GM19397 (cell line): ENCODE measurements around the gene NRSN2.
"Not testable (repeated sequence)": the region's sequence is repeated elsewhere in the genome, so short reads cannot be mapped to it uniquely, and the experiment has no call there.

Experiments
- ATAC-seq: cut with Tn5 transposase; IDR thresholded peaks from one replicate; pipeline ENCODE4 v1.9.1; 2021; ENCODE audit warnings: mild to moderate bottlenecking, moderate library complexity; ENCODE audit not compliant: unreplicated experiment

Gene NRSN2

DNA sequence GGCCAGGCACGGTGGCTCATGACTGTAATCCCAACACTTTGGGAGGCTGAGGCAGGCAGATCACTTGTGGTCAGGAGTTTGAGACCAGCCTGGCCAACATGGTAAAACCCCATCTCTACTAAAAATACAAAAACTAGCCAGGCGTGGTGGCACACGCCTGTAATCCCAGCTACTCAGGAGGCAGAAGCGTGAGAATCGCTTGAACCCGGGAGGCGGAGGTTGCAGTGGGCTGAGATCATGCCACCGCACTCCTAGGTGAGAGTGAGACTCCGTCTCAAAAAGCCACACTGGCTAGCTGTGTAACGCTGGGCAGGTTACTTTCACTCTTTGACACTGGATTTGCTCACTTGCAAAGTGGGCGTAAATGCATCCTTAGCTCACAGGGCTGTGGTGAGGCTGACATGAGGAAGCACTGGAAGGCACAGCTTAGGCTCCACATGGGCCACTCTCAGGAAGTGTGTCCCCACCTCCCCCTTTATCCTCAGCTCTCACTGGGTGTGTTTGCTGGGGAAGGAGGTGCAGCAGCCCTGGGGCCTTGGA lies 25.7 kb downstream of the NRSN2 start:
- not testable (repeated sequence) for ATAC-seq

DNA sequence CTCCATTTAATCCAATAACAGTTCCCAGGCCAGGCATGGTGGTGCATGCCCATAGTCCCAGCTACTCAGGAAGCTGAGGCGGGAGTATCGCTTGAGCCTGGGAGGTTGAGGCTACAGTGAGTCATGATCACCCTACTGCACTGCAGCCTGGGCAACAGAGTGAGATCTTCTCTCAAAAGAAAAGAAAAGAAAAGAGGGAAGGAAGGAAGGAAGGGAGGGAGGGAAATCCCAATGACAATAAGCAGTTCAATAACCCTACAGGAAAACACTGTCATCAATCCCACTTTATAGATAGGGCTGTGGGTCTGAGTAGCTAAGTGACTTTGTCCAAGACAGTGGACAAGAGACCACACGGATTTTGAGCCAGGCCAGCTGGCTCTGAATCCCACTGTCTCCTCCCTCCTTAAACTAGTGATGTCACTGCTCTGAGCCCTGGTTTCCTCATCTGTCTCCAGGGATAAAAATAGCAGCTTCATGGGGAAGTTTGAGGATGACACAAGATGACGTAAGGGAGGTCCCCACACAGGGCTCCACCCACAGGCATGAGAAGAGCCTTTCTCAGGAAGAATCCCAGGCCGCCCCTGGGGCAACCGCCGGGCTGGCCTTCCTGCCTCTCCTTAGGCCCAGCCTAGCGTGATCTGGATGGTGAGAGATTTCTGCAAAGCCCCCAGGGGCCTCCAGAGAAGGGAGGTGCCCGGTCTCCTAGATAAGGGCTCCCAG lies 26.4 kb downstream of the NRSN2 start:
- no peak for ATAC-seq

DNA sequence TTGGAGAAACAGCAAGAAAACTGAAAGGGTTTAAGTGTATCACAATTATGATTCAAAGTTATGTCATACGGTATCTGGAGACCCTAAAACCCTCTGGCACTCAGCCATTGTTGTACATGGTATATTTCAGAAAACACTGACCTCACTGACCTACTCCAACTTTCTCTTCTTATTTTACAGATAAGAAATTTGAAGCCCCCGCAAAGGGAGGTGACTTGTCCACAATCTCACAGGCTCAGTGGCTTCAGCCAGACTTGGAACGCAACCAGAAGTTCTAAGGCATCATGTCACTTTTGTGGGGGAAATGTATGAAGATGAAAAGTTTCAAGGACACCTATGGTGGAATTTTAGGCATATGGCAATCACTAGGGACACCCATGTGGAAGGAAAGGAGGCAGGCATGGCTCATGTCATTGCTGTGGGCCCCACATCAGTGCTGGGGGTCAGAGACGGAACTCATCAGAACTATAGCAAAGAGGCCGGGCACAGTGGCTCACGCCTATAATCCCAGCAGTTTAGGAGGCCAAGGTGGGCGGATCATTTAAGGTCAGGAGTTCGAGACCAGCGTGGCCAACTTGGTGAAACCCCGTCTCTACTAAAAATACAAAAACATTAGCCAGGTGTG lies 28.5 kb downstream of the NRSN2 start:
- no peak for ATAC-seq

DNA sequence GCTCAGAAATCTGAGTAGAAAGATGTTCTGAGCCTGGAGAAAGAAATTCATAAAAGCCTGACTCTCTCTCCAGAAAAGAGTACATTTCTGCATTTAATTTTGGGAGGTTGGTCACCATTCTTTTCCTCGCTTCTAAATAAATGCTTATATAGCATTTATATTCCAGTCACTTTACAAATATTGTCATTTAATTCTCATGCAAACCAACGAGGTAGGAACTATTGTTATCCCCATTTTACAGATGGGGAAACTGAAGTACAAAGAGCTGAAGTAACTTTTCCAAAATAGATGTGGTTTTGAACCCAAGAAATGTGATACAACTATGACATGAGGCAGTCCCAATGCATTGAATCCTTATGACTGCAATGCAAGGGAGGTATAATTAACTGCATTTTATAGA lies 29.2 kb downstream of the NRSN2 start:
- no peak for ATAC-seq

DNA sequence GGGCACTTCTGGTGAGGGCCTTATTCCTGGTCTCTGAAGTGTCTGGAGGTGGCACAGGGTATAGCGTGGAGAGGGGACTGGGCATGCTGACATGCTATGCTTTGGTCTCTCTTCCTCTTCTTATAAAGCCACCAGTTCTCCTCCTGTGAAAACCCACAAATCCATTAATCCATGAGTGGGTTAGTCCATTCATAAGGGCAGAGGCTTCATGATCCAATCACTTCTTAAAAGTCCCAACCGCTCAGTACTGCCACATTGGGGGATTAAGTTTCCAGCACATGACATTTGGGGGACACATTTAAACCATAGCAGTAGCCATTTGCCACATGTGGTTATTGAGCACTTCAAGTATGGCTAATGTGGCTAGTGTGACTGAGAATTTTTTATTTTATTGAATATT lies 29.8 kb downstream of the NRSN2 start:
- no peak for ATAC-seq

DNA sequence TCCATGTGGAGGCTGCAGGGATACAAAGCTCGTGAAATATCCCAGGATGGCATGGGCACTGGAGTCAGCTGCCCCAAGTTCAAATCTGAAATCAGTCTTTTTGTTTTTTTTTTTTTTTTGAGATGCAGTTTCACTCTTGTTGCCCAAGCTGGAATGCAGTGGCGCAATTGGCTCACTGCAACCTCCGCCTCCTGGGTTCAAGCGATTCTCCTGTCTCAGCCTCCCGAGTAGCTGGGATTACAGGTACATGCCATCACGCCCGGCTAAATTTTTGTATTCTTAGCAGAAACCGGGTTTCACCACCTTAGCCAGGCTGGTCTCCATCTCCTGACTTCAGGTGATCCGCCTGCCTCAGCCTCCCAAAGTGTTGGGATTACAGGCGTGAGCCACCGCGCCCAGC lies 30.7 kb downstream of the NRSN2 start:
- not testable (repeated sequence) for ATAC-seq

DNA sequence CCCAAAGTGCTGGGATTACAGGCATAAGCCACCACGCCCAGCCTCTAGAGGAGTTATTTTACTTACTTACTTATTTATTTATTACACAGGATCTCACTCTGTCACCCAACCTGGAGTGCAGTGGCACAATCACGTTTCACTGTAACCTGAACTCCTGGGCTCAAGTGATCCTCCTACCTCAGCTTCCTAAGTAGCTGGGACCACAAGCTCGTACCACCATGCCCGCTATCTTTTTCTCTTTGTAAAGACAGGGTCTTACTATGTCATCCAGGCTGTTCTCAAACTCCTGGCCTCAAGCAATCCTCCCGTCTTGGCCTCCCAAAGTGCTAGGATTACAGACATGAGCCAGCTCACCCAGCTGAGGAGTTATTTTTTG lies 32.0 kb downstream of the NRSN2 start:
- no peak for ATAC-seq

DNA sequence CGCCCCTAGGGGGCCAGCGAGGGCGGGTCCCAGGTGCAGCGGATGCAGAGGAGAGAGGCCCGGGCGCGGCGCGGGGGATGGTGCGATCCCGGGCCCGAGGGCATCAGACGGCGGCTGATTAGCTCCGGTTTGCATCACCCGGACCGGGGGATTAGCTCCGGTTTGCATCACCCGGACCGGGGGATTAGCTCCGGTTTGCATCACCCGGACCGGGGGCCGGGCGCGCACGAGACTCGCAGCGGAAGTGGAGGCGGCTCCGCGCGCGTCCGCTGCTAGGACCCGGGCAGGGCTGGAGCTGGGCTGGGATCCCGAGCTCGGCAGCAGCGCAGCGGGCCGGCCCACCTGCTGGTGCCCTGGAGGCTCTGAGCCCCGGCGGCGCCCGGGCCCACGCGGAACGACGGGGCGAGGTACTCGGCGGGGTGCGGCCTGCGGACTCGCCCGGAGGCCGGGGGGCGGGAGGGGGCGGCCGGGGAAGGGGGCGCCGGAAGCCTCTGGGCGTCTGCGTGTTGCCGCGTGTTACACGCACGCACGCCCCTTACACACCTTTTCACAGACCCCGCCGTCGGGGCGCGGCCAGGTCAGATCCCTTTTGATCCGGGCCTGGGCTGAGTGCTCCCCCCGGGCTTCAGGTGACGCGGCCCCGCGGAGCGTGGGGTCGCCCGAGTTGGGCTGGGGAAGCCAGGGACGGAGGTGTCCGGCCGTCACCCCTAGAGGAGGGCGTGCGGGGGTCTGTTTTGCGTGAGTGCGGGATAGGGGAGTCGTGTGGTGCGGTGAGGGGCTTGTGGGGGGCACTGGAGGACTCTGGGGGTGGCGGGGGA lies 34.1 kb downstream of the NRSN2 start:
- ATAC-seq, result peak; percentile 57

DNA sequence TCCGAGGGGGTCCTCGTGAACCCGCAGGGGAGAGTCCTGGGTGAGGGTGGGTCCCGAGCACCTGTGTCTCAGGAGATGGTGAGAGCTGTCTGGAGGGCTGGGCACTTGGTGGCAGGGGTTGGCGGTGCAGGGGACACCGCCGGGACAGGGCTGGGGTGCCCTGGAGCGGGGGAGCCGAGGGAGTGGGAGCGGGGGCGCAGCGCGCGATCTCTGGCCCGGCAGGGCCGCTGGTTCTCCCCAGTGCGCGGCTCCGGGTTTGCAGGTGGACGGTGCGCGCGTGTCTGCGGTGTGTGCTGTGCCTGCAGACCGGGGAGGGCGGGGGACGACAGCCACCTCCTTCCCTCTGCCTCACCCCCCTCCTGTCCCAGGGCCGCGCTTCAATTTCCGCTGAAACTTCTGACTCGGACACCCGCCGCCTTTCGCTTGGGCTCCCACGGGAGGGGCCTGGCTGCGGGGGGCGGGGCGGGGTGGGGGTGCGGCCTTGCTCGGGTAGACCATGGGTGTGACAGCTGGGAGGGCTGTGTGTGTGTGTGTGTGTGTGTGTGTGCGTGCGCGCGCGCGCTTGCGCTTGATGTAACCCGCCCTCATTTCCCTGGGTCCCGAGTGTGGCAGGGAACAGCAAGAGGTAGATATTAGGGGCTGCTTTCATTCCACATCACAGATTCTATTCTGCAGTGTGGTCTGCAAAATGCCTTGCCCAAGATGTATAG lies 34.8 kb downstream of the NRSN2 start:
- peak; percentile 63 for ATAC-seq

DNA sequence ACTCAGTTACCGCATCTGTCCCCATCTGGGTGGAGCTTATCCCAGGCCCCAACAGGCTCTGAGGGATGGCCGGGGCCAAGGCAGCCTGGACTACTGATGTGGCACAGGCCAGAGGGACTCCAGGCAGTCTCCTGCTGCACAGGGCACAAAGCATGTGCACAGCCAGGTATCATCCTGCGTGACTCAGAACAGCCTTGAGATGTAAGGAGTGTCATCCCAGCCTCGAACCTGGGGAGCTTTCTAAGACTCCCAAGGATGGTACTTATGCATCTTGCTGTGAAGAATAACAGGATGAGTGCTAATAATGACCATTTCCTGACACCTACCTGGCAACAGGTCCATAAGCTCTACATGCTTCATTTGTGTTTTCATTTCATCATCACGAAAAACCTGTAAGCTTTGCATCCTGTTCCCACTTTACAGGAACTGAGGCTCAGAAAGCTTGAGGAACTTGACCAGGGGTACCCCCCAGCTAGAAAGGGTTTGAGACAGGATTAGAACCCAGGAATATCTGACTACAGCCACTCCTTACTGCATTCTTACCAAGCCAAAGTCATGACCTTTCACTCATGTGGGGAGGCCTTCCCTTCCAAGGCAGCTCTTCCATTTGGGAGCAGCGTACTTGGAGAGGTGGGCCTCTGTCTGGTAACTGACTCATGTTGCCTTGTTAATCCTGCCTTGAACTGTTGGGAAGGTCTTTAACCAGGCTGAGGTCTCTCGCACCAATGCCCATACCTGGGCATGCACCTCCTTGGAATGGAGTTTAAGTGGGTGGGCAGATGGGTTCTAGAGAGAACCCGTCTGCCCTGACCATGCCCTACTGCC lies 35.6 kb downstream of the NRSN2 start:
- peak; percentile 1 for ATAC-seq

DNA sequence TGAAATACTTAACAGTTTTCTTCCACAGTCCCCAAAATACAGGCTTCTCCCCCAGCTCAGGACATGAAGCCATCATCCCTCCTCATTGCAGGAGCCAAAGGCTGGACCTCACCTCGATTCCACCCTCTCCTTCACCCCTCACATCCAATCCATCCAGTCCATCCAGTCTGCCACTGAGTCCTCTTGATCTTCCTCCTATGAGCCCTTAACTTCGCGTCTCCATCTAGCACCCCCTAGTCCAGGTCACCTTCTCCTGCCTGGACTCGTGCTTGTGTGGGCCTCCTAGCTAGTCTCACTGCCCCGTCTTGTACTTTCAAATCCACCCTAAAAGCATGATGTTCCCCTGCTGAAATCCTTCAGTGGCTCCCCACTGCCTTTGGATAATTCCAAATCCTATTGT lies 37.0 kb downstream of the NRSN2 start:
- no peak for ATAC-seq

DNA sequence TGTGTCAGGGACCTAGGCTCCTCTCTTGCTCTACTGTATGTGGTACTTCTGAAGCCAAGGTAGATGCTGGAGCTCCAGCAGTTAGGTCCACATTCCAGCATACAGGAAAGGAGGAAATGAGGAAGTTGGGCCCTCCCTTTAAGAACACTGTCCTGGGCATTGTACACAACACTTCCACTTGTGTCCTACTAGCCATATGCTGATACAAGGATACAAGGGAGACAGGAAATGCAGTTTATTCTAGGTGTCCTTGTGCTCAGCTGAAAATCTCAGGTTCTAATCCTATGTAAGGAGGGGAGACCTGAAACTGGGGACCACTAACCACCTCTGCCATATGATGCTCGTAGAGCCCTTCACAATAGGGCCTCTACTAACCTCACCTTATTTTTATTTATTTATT lies 37.8 kb downstream of the NRSN2 start:
- no peak for ATAC-seq

DNA sequence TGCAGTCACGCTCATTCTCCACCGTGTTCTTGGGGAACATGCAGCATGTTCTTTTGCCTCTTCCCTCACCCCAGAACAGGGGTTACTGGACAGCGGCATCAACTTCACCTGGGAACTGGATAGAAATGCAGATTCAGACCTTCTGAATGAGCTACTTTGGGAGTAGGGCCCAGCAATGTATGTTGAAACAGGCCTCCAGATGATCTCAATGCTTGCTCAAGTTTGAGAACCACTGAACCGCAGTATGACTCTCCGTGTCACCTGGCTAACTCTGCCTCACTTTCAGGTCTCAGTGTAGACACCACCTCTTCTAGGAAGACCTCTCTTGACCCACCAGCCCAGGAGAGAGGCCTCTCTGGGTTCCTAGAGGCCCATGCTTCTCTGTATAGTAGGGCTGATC lies 38.5 kb downstream of the NRSN2 start:
- ATAC-seq, result no peak

DNA sequence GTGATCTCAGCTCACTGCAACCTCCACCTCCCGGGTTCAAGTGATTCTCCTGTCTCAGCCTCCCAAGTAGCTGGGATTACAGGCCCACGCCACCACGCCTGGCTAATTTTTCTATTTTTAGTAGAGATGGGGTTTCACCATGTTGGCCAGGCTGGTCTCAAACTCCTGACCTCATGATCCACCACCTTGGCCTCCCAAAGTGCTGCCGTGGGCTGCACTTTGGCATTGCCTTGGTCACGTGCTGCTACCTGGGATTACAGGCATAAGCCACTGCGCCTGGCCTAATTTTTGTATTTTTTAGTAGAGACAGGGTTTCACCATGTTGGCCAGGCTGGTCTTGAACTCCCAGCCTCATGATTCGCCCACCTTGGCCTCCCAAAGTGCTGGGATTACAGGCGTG lies 39.7 kb downstream of the NRSN2 start:
- not testable (repeated sequence) for ATAC-seq

DNA sequence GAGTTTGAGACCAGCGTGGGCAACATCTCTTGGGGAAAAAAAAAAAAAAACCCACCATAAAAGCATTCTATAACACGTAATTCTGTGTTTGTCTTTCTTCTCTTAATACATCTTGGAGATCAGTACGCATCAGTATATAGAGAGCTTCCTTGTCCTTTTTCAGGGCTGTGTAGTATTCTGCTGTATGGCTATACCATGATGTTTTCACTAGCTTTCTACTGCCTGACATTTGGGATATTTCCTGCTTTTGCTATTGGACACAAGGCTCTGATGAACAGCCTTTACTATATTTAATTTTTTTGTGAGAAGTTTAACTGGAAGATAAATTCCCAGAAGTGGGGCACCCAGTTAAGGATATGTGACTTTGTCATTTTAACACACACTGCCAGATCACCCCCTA lies 40.6 kb downstream of the NRSN2 start:
- no peak for ATAC-seq

DNA sequence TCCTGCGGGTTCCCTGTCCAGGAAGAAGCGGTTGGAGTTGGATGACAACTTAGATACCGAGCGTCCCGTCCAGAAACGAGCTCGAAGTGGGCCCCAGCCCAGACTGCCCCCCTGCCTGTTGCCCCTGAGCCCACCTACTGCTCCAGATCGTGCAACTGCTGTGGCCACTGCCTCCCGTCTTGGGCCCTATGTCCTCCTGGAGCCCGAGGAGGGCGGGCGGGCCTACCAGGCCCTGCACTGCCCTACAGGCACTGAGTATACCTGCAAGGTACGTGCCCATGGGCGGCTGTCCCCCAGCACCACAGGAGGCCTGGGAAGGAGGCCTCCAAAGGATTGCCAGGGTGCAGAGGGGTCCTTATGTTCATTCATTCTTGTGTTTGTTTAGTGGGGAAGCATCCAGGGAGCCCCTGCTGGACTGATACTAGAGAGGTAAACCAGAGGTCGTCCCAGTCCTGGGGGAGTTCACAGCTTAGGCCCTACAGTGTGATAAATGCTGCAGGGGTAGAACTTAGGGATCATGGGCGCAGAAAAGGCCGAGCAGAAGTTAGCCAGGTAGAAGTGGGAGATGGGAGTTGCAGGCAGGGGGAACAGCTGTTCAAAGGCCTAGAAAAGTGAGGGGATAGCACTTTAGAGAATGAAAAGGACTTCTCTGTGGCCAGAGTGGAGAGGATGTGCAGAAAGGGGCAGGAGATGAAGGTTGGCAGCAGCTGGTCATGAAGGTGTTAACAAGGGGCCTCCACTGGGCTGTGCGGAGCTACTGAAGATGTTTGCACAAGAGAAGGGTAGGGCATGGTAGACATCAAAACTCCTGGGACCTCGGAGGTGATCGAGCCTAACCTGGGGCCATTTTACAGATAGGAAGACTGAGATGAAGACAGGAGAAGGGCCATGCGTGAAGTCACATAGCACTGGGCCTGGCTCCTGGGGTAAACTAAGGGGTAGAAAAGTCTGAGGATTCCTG lies 41.4 kb downstream of the NRSN2 start:
- ATAC-seq, result no peak

DNA sequence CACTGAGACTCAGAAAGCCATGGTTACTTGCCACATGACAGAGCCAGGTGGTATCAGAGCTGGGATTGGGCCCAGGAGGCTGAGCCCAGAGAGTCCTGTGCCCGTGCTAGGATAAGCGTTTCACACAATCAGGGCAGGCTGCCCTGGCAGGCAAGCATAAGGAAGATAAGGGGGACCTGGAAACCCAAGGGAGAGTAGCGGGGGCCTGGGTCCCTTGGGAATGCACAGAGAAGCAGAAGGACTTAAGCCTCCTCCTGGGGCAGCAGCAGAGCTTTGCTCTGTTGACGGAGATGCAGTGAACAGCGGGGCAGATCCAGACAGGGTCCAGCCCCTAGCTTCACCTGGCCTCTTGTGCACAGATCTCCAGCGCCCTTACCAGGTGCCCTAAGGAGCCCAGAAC lies 42.3 kb downstream of the NRSN2 start:
- ATAC-seq, result no peak

DNA sequence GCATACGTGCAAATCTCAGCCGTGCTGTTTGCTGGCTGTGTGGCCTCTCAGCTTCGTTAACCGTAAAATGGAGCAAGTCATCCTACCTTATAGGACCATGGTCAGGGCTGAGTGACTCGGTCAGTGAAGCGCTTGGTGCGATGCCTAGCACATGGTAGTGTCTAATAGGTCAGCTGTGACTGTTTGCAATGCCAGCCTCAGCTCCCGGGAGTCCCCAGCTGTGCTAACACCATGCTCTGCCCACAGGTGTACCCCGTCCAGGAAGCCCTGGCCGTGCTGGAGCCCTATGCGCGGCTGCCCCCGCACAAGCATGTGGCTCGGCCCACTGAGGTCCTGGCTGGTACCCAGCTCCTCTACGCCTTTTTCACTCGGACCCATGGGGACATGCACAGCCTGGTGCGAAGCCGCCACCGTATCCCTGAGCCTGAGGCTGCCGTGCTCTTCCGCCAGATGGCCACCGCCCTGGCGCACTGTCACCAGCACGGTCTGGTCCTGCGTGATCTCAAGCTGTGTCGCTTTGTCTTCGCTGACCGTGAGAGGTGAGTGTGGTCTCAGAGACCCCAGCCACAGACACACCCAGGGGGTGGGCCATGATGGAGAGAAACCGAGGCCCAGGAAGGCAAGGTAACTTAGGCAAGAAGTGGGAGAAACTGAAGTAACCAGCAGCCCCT lies 44.3 kb downstream of the NRSN2 start:
- ATAC-seq, result no peak

DNA sequence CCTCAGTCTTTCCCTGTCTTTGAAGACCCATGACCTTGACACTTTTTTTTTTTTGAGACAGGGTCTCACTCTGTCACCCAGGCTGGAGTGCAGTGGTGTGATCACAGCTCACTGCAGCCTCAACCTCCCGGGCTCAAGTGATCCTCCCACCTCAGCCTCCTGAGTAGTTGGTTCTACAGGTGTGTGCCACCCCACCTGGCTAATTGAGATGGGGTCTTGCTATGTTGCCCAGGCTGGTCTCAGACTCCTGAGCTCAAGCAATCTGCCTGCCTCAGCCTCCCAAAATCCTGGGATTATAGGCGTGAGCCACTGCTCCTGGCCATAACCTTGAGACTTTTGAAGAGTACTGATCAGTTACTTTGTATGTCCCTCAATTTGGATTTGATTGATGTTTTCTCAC lies 46.4 kb downstream of the NRSN2 start:
- not testable (repeated sequence) for ATAC-seq
